GM19397 (cell line): ENCODE data around the gene TOP3B.

Experiments
- ATAC-seq: cut with Tn5 transposase; IDR thresholded peaks from one replicate; pipeline ENCODE4 v1.9.1; 2021; ENCODE audit warnings: mild to moderate bottlenecking, moderate library complexity; ENCODE audit not compliant: unreplicated experiment

The TOP3B gene

DNA sequence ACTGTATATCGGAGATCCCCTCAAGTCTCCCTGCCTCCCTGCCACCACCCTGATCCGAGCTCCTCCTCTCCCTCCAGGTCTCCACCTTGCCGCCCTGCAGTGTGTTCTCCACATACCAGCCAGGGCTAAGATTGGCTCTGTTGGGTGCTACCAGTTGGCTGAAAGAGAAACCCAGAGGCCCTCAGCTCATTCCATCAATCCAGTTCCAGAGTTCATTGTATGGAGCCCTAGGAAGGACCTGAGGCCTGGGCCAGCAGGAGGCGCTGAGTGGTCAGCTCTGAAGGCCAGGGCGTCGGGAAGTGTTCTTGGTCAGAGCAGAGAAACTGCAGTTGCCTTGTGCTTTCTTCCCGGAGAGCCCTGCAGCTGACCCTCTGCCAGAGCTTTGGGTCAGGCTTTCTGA, 2.2 kb upstream of the TOP3B start:
- ATAC-seq, result no peak

DNA sequence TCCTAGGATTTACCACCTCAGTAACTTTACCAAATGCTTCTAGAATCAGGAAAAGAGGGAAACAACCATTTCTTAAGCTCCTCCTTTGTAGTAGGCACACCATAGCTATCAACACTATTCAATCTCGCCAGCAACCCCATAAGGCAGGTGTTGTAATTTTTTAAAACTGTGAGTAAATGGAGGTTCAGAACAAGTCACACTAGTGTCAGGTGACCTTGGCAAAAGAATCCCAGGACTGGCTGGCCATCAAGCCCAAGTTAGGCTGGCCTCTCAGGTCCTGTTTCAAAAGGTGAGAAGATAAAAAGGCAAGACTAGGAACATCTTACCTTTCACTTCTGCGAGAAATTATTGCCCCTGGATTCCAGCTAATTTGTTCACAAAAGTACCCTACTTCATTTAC, 713 bp downstream of the TOP3B start:
- no peak for ATAC-seq

DNA sequence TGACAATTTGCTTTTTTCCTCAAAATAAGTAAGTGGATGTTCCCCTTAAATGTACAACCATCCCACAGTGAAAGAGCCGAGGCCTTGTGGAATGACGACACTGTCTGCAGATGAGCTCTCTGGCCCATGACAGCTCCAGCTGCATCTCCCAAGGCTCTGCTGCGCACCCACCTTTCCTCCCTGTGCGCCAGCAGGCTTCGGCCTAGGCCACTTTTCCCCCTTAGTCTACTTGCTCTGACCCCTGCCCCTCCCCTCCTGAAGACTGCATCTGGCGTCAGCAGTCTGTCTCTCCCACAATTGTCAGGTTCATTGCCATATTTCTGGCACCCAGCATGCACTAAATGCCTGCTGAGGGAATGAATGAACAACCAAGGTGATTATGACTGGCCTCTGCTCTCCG, 2.0 kb downstream of the TOP3B start:
- no peak for ATAC-seq

DNA sequence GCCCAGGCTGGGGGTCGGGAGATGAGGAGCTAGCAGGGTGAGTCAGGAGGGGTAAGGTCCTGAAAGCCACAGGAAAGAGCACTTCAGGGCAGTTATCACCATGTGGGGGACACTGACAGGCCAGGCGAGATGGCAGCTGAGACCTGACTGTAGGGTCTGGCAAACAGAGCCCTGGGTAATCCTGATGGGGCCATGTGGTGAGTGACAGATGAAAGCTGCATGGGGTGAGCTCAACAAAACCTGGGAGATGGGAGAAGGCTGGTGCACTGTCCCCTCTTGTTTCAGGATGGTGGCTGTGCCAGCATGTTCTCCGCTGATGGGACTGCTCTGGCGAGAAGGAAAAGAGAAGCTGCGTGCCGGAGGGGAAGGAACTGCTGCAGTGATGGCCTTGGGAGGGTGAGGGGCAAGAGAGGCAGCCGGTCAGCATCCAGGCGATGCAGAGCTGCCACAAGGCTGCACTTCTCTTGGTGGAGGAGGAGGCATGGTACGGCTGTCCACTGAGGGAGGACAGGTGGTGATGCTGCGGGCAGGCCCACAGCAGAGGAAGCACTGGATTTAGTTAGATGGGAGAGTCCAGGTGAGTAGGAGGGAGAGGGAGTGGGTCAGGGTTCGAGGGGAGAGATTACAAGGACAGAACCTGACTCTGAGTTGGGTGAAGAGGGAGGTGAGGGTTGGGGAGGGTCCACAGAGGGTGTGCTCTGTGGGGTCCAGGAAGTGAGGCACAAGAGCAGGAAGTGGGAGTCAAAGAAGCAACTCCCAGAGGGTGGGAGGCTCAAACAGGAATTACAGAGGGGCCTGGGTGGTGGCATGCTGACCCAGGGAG, 3.8 kb downstream of the TOP3B start:
- no peak for ATAC-seq

GRCh38 chr22:21977814-21978213, 4.8 kb downstream of the TOP3B start:
- ATAC-seq, result no peak

- no peak for ATAC-seq
Observed at GRCh38 chr22:21975854-21976345, 6.7 kb downstream of the TOP3B start.

GRCh38 chr22:21975273-21975672, 7.3 kb downstream of the TOP3B start:
- no peak for ATAC-seq

DNA sequence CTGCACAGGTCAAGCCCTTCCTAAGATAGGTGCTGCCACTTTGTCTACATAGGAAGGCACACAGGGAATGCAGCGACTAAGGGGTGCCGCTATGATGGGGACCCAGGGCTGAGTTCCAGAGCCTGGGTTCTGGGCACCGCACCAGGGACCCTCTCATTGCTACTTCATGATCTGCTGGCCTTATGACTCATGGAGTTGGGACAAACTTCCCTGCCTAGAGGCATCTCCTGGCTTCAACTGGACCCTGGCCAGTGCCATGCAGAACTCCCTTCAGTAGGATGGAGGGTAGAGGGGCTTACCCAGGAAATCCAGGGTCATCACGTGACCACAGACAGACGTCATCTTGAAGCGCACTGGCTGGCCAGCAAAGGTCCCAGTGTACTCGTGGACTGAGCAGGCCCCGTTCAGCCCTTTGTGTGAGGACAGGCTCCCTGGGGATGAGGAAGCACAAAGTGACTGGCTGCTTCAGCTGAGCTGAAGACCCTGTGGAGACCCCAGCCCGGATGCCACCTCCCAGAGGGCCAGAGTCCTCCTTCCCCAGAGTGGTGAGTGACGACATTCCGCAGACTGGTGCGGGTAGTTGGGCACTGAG, 8.4 kb downstream of the TOP3B start:
- no peak for ATAC-seq

GRCh38 chr22:21972806-21973205, 9.8 kb downstream of the TOP3B start:
- ATAC-seq, result no peak

DNA sequence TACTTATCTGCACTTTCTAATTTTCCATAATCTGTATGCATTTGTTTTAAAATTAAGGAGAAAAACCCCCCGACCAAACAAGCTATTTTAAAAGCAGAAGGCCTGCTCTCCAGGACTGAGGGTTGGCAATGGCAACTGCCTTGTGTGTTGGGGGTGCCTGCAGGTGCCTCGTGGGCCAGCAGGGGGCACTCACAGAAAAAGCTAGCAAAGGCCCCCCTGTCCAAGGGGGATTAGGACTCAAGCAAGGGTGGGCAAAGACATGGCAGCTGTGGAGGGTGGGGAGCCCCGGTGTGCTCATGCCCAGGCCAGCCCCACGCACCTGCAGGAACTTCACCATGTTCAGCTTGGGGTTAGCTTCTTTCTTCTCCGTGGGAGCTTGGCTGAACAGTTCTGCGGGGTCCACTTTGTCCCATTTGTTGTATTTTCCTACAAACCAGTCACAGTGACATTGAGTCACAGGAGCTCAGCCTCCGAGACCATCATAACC, 10.3 kb downstream of the TOP3B start:
- no peak for ATAC-seq

GRCh38 chr22:21971858-21972275, 10.7 kb downstream of the TOP3B start:
- no peak for ATAC-seq

DNA sequence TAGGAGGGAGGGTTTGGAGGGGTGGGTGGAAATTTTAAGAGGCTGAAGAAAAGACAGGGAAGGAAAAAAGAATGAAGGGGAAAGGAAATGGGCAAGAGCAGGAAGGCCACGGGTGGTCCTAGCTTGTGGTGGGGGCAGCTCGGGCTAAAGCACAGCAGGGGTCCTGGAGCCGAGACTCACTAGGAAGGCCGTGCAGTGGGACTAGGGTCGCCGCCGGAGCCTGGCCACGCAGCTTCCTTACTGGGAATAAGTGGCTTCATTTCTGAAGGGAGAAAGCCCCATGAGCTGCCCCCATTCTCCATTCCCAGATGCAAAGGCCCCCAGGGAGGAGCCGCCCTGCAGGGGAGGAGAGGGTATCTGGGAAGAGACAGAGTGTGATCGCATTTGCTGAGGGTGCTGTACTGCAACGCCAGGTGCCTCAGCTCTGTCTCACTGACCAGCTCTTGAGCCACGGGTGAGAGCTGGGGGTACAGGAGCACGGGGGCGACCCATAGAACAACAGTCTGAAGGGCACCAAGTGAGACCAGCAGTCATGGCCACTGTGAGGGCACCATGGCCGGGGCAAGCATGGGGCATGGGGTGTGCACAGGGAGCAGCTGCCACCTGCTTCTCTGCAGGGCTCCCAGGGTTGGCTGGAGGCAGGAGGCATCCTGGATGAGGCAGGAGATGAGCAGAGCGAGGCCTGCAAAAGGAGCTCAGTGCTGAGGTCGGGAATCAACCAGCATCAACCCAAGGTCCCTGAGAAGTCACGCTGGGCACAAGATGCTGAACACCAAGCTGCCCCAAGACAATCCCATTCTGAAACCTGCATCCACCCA, 11.6 kb downstream of the TOP3B start:
- ATAC-seq, result no peak

GRCh38 chr22:21970037-21970799, 12.4 kb downstream of the TOP3B start:
- ATAC-seq, result no peak

GRCh38 chr22:21968452-21969129, 14.0 kb downstream of the TOP3B start:
- ATAC-seq, result no peak

GRCh38 chr22:21967693-21968271, 14.8 kb downstream of the TOP3B start:
- ATAC-seq, result no peak

DNA sequence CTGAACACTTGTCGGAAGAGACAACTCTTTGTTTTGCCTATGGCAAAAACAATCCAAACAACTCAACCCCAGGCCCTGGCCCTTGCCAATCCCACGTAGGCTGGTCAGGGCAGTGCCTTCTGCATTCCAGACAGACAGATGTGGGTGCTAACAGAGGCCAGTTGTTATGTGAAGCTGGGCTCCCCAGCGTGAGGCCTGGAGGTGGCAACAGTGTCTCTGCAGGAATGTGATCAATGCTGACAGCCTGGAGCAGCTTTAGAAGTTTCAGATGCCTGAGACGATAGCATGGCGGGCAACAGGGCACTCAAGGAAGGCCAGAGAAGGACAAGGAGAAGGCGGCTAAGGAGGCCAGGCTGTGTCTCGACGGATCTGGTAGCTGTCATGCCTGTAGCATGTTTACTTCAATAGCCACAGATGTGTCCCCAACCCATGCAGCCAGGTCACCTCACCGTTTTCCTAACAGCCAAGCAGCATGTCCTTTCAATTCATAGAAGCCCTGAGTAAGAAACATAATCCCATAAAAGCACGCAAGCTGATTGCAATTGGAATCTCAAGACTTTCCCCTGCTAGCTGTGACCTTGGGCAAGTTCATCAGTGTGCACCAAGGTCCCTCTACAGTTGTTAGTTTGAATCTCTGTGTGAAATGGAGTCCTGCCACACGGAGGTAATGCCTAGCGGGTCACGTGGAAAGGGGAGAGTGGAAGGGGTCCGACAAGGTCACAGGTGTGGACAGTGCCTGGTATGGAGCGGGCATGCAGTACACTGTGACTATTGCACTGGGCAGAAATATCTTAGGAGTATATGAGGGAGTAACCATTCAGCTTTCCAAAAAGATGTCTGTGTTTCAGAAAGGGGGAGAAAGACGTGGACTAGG, 15.7 kb downstream of the TOP3B start:
- ATAC-seq, result no peak

- no peak for ATAC-seq
Observed at GRCh38 chr22:21965762-21966288, 16.8 kb downstream of the TOP3B start.

- ATAC-seq, result no peak
Observed at GRCh38 chr22:21964918-21965484, 17.6 kb downstream of the TOP3B start.
